ENCODE data around the gene ZBTB4.
A peak's percentile ranks its signal among the peaks of the same experiment; 100 is the strongest.

The ZBTB4 gene

GRCh38 chr17:7502987-7503386, 23.6 kb upstream of the ZBTB4 start:
- H3K9me3 ChIP-seq, result no peaks in the 10 kb centered on the region
- in situ Hi-C loops (cut with MboI; ENCODE audit: low sequenced_read_pairs), result no loop called here
- no peaks in the 10 kb centered on the region for H3K4me1 ChIP-seq
- peaks cover 90% of the 10 kb centered on the region for H3K36me3 ChIP-seq (replicated peaks)
- no peaks in the 10 kb centered on the region for H3K27me3 ChIP-seq (ENCODE audit: low read depth)
- no peak overlapping the region for H3K4me3 ChIP-seq
- peak in 1 of 2 experiments; percentile 37 for DNase-seq (ENCODE audit: low spot score in 2 of 2)

- H3K9me3 ChIP-seq, result no peaks in the 10 kb centered on the region
- no peak overlapping the region for H3K4me3 ChIP-seq
- H3K4me1 ChIP-seq, result no peaks in the 10 kb centered on the region
- H3K27me3 ChIP-seq (ENCODE audit: low read depth), result no peaks in the 10 kb centered on the region
- peaks cover 90% of the 10 kb centered on the region for H3K36me3 ChIP-seq (replicated peaks)
- in situ Hi-C loops (cut with MboI; ENCODE audit: low sequenced_read_pairs), result no loop called here
- DNase-seq (ENCODE audit: low spot score in 2 of 2), result no peak
These were observed 22.9 kb upstream of the ZBTB4 start for GRCh38 chr17:7502171-7502847.

- Histone ChIP-seq H3K36me3 (replicated peaks) (peaks cover 95% of the 10 kb centered on the region), H3K9me3 (no peaks in the 10 kb centered on the region), H3K4me3 (no peak overlapping the region), H3K27me3 (ENCODE audit: low read depth) (no peaks in the 10 kb centered on the region), H3K4me1 (no peaks in the 10 kb centered on the region)
- in situ Hi-C loops (cut with MboI; ENCODE audit: low sequenced_read_pairs), result no loop called here
- DNase-seq (ENCODE audit: low spot score in 2 of 2), result no peak
These were observed 22.3 kb upstream of the ZBTB4 start for GRCh38 chr17:7501729-7502128.

- Histone ChIP-seq H3K4me1 (no peaks in the 10 kb centered on the region), H3K36me3 (replicated peaks) (peaks cover 91% of the 10 kb centered on the region), H3K4me3 (no peak overlapping the region), H3K9me3 (no peaks in the 10 kb centered on the region), H3K27me3 (ENCODE audit: low read depth) (no peaks in the 10 kb centered on the region)
- in situ Hi-C loops (cut with MboI; ENCODE audit: low sequenced_read_pairs), result no loop called here
- no peak for DNase-seq (ENCODE audit: low spot score in 2 of 2)
These were observed 19.7 kb upstream of the ZBTB4 start for GRCh38 chr17:7499161-7499560.

GRCh38 chr17:7497636-7498035, 18.2 kb upstream of the ZBTB4 start:
- in situ Hi-C loops (cut with MboI; ENCODE audit: low sequenced_read_pairs), result no loop called here
- H3K36me3 ChIP-seq (replicated peaks), result peaks cover 75% of the 10 kb centered on the region
- no peaks in the 10 kb centered on the region for H3K27me3 ChIP-seq (ENCODE audit: low read depth)
- no peak overlapping the region for H3K4me3 ChIP-seq
- no peaks in the 10 kb centered on the region for H3K4me1 ChIP-seq
- H3K9me3 ChIP-seq, result no peaks in the 10 kb centered on the region
- DNase-seq (ENCODE audit: low spot score in 2 of 2), result no peak

DNA sequence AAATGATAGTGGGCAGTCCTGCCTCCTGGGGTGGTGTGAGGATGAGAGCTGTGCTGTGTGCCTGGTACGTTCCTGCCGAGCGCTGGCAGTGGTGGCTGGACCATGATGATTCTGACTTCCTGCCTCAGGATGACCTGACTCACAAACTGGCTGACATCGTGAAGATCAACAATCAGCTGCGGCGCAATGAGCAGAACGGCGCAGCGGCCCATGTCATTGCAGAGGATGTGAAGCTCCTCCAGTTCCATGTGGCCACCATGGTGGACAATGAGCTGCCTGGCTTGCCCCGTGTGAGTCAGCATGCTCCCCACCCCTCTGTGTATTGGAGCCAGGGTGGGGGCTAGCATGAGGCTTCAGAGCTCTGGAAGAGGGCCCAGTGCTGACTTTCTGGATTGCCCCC, 17.8 kb upstream of the ZBTB4 start:
- no peak for DNase-seq (ENCODE audit: low spot score in 2 of 2)
- no peak overlapping the region for H3K4me3 ChIP-seq
- in situ Hi-C loops (cut with MboI; ENCODE audit: low sequenced_read_pairs), result no loop called here
- no peaks in the 10 kb centered on the region for H3K4me1 ChIP-seq
- no peaks in the 10 kb centered on the region for H3K9me3 ChIP-seq
- H3K27me3 ChIP-seq (ENCODE audit: low read depth), result no peaks in the 10 kb centered on the region
- H3K36me3 ChIP-seq (replicated peaks), result peaks cover 71% of the 10 kb centered on the region

- peaks cover 2% of the 10 kb centered on the region for H3K4me1 ChIP-seq
- peaks cover 65% of the 10 kb centered on the region for H3K36me3 ChIP-seq (replicated peaks)
- H3K27me3 ChIP-seq (ENCODE audit: low read depth), result no peaks in the 10 kb centered on the region
- DNase-seq (ENCODE audit: low spot score in 2 of 2), result no peak
- no peaks in the 10 kb centered on the region for H3K9me3 ChIP-seq
- in situ Hi-C loops (cut with MboI; ENCODE audit: low sequenced_read_pairs), result no loop called here
- no peak overlapping the region for H3K4me3 ChIP-seq
These were observed 17.2 kb upstream of the ZBTB4 start for GRCh38 chr17:7496470-7497183.

DNA sequence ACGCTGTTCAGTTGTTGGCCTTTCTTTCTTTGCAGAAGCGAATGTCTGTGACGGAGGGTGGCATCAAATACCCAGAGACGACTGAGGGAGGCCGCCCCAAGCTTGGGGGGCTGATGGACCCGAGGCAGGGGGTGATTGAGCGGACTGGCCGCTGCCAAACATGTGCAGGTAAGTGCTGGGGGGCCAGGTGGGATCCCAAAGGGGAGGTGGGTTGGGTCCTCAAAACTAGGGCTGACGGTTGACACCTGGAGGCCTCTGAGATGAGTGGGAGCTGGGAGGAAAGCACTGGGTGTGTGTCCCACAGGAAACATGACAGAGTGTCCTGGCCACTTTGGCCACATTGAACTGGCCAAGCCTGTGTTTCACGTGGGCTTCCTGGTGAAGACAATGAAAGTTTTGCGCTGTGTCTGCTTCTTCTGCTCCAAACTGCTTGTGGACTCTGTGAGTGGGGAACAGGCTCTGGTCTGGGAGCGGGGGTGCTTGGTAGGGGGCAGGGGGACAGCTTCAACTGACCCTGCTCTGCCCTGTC, 16.5 kb upstream of the ZBTB4 start:
- in situ Hi-C loops (cut with MboI; ENCODE audit: low sequenced_read_pairs), result no loop called here
- Histone ChIP-seq H3K9me3 (no peaks in the 10 kb centered on the region), H3K27me3 (ENCODE audit: low read depth) (no peaks in the 10 kb centered on the region), H3K36me3 (replicated peaks) (peaks cover 63% of the 10 kb centered on the region), H3K4me3 (no peak overlapping the region), H3K4me1 (peaks cover 6% of the 10 kb centered on the region)
- no peak for DNase-seq (ENCODE audit: low spot score in 2 of 2)

- H3K4me3 ChIP-seq, result no peak overlapping the region
- no peaks in the 10 kb centered on the region for H3K9me3 ChIP-seq
- H3K36me3 ChIP-seq (replicated peaks), result peaks cover 44% of the 10 kb centered on the region
- no peak for DNase-seq (ENCODE audit: low spot score in 2 of 2)
- peaks cover 6% of the 10 kb centered on the region for H3K4me1 ChIP-seq
- in situ Hi-C loops (cut with MboI; ENCODE audit: low sequenced_read_pairs), result no loop called here
- no peaks in the 10 kb centered on the region for H3K27me3 ChIP-seq (ENCODE audit: low read depth)
These were observed 14.5 kb upstream of the ZBTB4 start for GRCh38 chr17:7493941-7494340.

GRCh38 chr17:7491583-7491982, 12.2 kb upstream of the ZBTB4 start:
- peaks cover 14% of the 10 kb centered on the region for H3K4me1 ChIP-seq
- H3K4me3 ChIP-seq, result no peak overlapping the region
- DNase-seq (ENCODE audit: low spot score in 2 of 2), result no peak
- H3K36me3 ChIP-seq (replicated peaks), result peaks cover 21% of the 10 kb centered on the region
- H3K27me3 ChIP-seq (ENCODE audit: low read depth), result no peaks in the 10 kb centered on the region
- H3K9me3 ChIP-seq, result no peaks in the 10 kb centered on the region
- in situ Hi-C loops (cut with MboI; ENCODE audit: low sequenced_read_pairs), result no loop called here

GRCh38 chr17:7490144-7490543, 10.7 kb upstream of the ZBTB4 start:
- no peak for DNase-seq (ENCODE audit: low spot score in 2 of 2)
- Histone ChIP-seq H3K36me3 (replicated peaks) (peaks cover 9% of the 10 kb centered on the region; the same call in 1 of the 2 replicates), H3K4me3 (no peak overlapping the region)

DNA sequence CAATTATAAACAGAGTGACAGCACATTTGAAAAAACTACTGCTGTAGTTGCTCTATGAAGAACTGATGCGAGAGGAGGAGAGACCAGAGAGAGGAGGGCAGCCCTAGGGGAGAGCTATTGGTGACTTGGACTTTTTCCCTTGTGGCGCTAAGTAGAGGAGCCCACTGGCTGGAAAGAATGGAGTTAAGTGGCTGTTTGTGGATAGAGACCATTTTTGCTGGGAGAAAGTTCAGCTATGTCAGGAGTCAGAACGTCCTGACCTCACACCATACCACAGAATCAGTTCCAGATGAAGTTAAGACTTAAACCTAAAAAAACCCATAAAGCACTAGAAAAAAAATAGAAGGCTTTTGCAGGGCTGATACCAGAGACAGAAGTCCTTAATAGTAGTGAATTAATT, 6.8 kb upstream of the ZBTB4 start:
- no peak for DNase-seq (ENCODE audit: low spot score in 2 of 2)
- Histone ChIP-seq H3K4me1 (peaks cover 15% of the 10 kb centered on the region), H3K9me3 (no peaks in the 10 kb centered on the region), H3K27me3 (ENCODE audit: low read depth) (no peaks in the 10 kb centered on the region), H3K36me3 (replicated peaks) (peaks cover under 1% of the 10 kb centered on the region; the same call in 1 of the 2 replicates), H3K4me3 (peak overlapping the region; percentile 60)
- in situ Hi-C loops (cut with MboI; ENCODE audit: low sequenced_read_pairs), result loop anchor here (10.0 kb wide), 1 partner anchor 241 kb away; the partner anchor contains the start of gene GABARAP

More at GRCh38 chr17:7490144-7490543, 10.7 kb upstream of the ZBTB4 start:
- in situ Hi-C loops (cut with MboI; ENCODE audit: low sequenced_read_pairs), result no loop called here
- H3K9me3 ChIP-seq, result no peaks in the 10 kb centered on the region
- H3K27me3 ChIP-seq (ENCODE audit: low read depth), result no peaks in the 10 kb centered on the region
- peaks cover 22% of the 10 kb centered on the region for H3K4me1 ChIP-seq

GRCh38 chr17:7484919-7485377, 5.5 kb upstream of the ZBTB4 start:
- Histone ChIP-seq H3K9me3 (no peaks in the 10 kb centered on the region), H3K4me1 (peaks cover 23% of the 10 kb centered on the region), H3K4me3 (peak overlapping the region; percentile 60), H3K27me3 (ENCODE audit: low read depth) (no peaks in the 10 kb centered on the region), H3K36me3 (replicated peaks) (no peaks in the 10 kb centered on the region; the same call in 1 of the 2 replicates)
- in situ Hi-C loops (cut with MboI; ENCODE audit: low sequenced_read_pairs), result loop anchor here (10.0 kb wide), 1 partner anchor 240 kb away; the partner anchor contains the start of gene GABARAP
- no peak for DNase-seq (ENCODE audit: low spot score in 2 of 2)
